Transverse colon (tissue), 3 donors: ENCODE results near the gene HOXC4.
"Not testable (repeated sequence)": the region's sequence is repeated elsewhere in the genome, so short reads cannot be mapped to it uniquely, and the experiment has no call there.

ENCODE experiments used
- CTCF ChIP-seq, 5 experiments: fragments of 200-600 bp in 3 of 5; fragments of 450-650 bp in 2 of 5; sonication (generic) in 3 of 5; IDR thresholded peaks; 1 replicate in 2 of 5; 2 replicates in 3 of 5; pipeline ENCODE4 v1.5.1; 2016 to 2017; ENCODE audit warnings: antibody characterized with exemption in 5 of 5, inconsistent platforms in 3 of 5, mild to moderate bottlenecking in 2 of 5, moderate library complexity in 1 of 5
- EP300 ChIP-seq: sonication (generic); formaldehyde crosslinking; IDR thresholded peaks from one replicate; pipeline ENCODE4 v1.6.1; 2017; ENCODE audit warnings: antibody characterized with exemption, low read depth
- POLR2A ChIP-seq: fragments of 450-650 bp; IDR thresholded peaks from one replicate; pipeline ENCODE4 v1.6.1; 2016; ENCODE audit warnings: antibody characterized with exemption, mild to moderate bottlenecking, moderate library complexity

GRCh38 chr12:54081053-54081514 is 27.4 kb downstream of the HOXC4 start:
- TF ChIP-seq EP300; CTCF (IDR thresholded peaks at IDR 0.05); POLR2A: not testable (repeated sequence)
